GM12864 (cell line): ENCODE measurements around the gene SESTD1.

Source experiments
- DNase-seq: peaks from one replicate; pipeline ENCODE4 v3.0.0-alpha.2; 2011; ENCODE audit warnings: low read depth
- H3K4me3 ChIP-seq: 2 replicates; pipeline ENCODE4 v1.5.1; 2011; ENCODE audit warnings: mild to moderate bottlenecking, low read depth, low read length, control low read depth
- CTCF ChIP-seq: IDR thresholded peaks from 2 replicates; pipeline ENCODE4 v1.5.1; 2011; ENCODE audit warnings: low read depth, mild to moderate bottlenecking, moderate library complexity, low read length, control low read depth, inconsistent platforms; ENCODE audit errors: missing control alignments

The SESTD1 gene

GRCh38 chr2:179186126-179186525 lies 78.5 kb downstream of the SESTD1 start:
- no peak overlapping the region for H3K4me3 ChIP-seq

GRCh38 chr2:179184610-179185009 lies 80.0 kb downstream of the SESTD1 start:
- no peak overlapping the region for H3K4me3 ChIP-seq
- TF ChIP-seq CTCF, result no peak
- DNase-seq, result no peak

More at GRCh38 chr2:179186126-179186525, 78.5 kb downstream of the SESTD1 start:
- TF ChIP-seq CTCF, result no peak
- no peak for DNase-seq

GRCh38 chr2:179181002-179181401 lies 83.6 kb downstream of the SESTD1 start:
- no peak overlapping the region for H3K4me3 ChIP-seq
- no peak for DNase-seq
- TF ChIP-seq CTCF, result no peak

- no peak for DNase-seq
- no peak for TF ChIP-seq CTCF
- no peak overlapping the region for H3K4me3 ChIP-seq
Observed at GRCh38 chr2:179180242-179180641, 84.4 kb downstream of the SESTD1 start.

GRCh38 chr2:179179719-179180118 lies 84.9 kb downstream of the SESTD1 start:
- H3K4me3 ChIP-seq, result no peak overlapping the region
- no peak for DNase-seq
- no peak for TF ChIP-seq CTCF

GRCh38 chr2:179177694-179178093 lies 86.9 kb downstream of the SESTD1 start:
- TF ChIP-seq CTCF, result no peak
- no peak overlapping the region for H3K4me3 ChIP-seq
- no peak for DNase-seq

GRCh38 chr2:179174240-179174639 lies 90.4 kb downstream of the SESTD1 start:
- no peak for TF ChIP-seq CTCF
- no peak overlapping the region for H3K4me3 ChIP-seq
- no peak for DNase-seq
